ENCODE results near the gene DNM1. TPM values are rescaled to one million over a fixed set of nuclear protein-coding genes. Genes with fewer than 3 reads are reported as not detected.

DNM1 gene
- total and polyA plus RNA-seq, 2 experiments from 2014 or later, result 14.4 to 37.2 TPM

DNA sequence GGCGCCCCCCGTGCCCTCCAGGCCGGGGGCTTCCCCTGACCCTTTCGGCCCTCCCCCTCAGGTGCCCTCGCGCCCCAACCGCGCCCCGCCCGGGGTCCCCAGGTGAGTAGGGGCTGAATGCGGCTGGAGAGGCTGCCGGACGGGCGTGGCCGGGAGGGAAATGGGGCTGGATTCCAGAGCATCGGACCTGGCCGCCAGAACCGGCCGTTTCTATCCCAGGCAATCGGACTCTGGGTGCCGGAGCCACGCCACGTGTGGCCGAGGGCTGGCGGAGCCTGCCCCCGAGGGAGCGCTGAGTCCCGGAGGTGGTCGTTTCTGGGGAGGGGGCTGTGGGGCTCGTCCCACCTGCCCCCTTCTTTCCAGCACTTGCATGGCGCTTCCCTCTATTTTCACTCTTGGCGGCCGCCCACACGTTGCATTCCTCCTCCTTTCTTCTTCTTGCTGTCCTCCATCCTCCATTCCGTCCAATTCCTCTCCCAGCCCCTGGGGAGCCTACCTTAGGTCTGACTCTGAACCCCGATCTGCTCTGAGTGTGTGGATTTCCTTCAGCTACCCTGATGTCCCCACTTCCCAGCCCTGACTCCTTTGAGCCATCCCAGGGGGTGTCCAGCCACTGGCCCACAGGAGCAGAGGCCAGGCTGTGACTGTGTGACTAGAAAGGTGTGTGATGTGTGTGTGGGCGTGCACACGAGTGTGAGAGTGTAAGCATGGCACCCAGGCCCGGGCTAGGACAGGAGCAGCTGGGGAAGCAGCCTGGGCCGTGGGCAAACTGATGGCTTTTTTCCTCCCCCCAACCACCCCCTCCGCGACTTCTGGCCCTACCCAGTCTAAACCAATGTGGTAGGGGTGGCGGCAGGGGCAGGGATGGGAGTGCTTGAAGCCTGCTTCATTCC lies 47.9 kb downstream of the DNM1 start:
- no peak for DNase-seq (ENCODE audit: low spot score)
- Histone ChIP-seq H4K20me1 (ENCODE audit: insufficient read depth, poor library complexity, severe bottlenecking) (no peaks in the 10 kb centered on the region), H2AFZ (no peak overlapping the region), H3K9me2 (replicated peaks; ENCODE audit: insufficient read depth) (no peaks in the 10 kb centered on the region), H3K9me3 (ENCODE audit: low read depth) (no peaks in the 10 kb centered on the region), H3K36me3 (replicated peaks; ENCODE audit: insufficient read depth, low read depth) (no peaks in the 10 kb centered on the region), H3K27me3 (no peaks in the 10 kb centered on the region), H3K4me1 (ENCODE audit: insufficient read depth) (peaks cover 5% of the 10 kb centered on the region), H3K79me2 (no peaks in the 10 kb centered on the region), H3K27ac (no peak overlapping the region), H3K4me2 (peak overlapping the region; percentile 82), H3K4me3 (no peak overlapping the region)
- no peak for TF ChIP-seq CTCF (IDR thresholded peaks at IDR 0.05; ENCODE audit: poor library complexity)
- 56% methylated on average over 26 of the region's 43 CpGs for WGBS (ENCODE audit: low lambda C conversion rate, missing lambda C conversion rate)

DNA sequence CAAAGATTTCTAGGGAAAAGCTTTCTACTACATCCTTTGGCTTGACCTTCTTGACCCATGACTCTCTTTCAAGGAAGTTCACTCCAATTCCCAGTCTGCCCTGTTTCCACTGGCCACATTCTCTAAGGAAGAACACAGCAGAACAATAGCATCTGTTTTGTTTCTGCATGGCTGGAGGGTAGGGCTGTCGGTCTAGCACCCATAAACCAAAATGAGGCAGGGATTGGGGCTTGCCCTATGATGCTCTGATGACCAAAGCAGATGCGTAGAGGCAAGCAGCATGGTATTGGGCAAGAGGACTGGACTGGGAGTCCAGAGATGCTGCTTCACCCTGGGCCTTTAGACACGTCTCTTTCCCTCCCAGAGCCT lies 48.5 kb downstream of the DNM1 start:
- H3K27me3 ChIP-seq, result no peaks in the 10 kb centered on the region
- no peak overlapping the region for H3K4me2 ChIP-seq
- DNase-seq (ENCODE audit: low spot score), result no peak
- H3K4me3 ChIP-seq, result no peak overlapping the region
- no peaks in the 10 kb centered on the region for H4K20me1 ChIP-seq (ENCODE audit: insufficient read depth, poor library complexity, severe bottlenecking)
- no peaks in the 10 kb centered on the region for H3K9me2 ChIP-seq (replicated peaks; ENCODE audit: insufficient read depth)
- no peak overlapping the region for H3K27ac ChIP-seq
- 85% methylated on average over 3 of the region's 3 CpGs for WGBS (ENCODE audit: low lambda C conversion rate, missing lambda C conversion rate)
- no peak for TF ChIP-seq EZH2 (IDR thresholded peaks at IDR 0.05; ENCODE audit: borderline replicate concordance)
- TF ChIP-seq CTCF (IDR thresholded peaks at IDR 0.05; ENCODE audit: poor library complexity), result no peak
- no peak for TF ChIP-seq EZH2phosphoT487 (IDR thresholded peaks at IDR 0.05; ENCODE audit: low read depth, severe bottlenecking, unreplicated experiment)
- H3K79me2 ChIP-seq, result no peaks in the 10 kb centered on the region
- H3K9me3 ChIP-seq (ENCODE audit: low read depth), result no peaks in the 10 kb centered on the region
- H3K4me1 ChIP-seq (ENCODE audit: insufficient read depth), result no peaks in the 10 kb centered on the region
- no peak overlapping the region for H2AFZ ChIP-seq
- no peaks in the 10 kb centered on the region for H3K36me3 ChIP-seq (replicated peaks; ENCODE audit: insufficient read depth, low read depth)

GRCh38 chr9:128252317-128253139 lies 49.3 kb downstream of the DNM1 start:
- Histone ChIP-seq H3K4me3 (no peak overlapping the region), H3K27me3 (no peaks in the 10 kb centered on the region), H4K20me1 (ENCODE audit: insufficient read depth, poor library complexity, severe bottlenecking) (no peaks in the 10 kb centered on the region), H3K79me2 (no peaks in the 10 kb centered on the region), H3K36me3 (replicated peaks; ENCODE audit: insufficient read depth, low read depth) (no peaks in the 10 kb centered on the region), H3K9me2 (replicated peaks; ENCODE audit: insufficient read depth) (no peaks in the 10 kb centered on the region), H3K9me3 (ENCODE audit: low read depth) (no peaks in the 10 kb centered on the region), H3K4me1 (ENCODE audit: insufficient read depth) (no peaks in the 10 kb centered on the region), H3K4me2 (no peak overlapping the region), H2AFZ (no peak overlapping the region), H3K27ac (no peak overlapping the region)
- DNase-seq (ENCODE audit: low spot score), result no peak
- no peak for TF ChIP-seq CTCF (IDR thresholded peaks at IDR 0.05; ENCODE audit: poor library complexity)
- no peak for TF ChIP-seq EZH2 (IDR thresholded peaks at IDR 0.05; ENCODE audit: borderline replicate concordance)
- no peak for TF ChIP-seq EZH2phosphoT487 (IDR thresholded peaks at IDR 0.05; ENCODE audit: low read depth, severe bottlenecking, unreplicated experiment)
- WGBS (ENCODE audit: low lambda C conversion rate, missing lambda C conversion rate), result 93% methylated on average over 15 of the region's 25 CpGs
